GM08714 (cell line): ENCODE data around the gene ARHGAP24.
"Not testable (repeated sequence)": the region's sequence is repeated elsewhere in the genome, so short reads cannot be mapped to it uniquely, and the experiment has no call there.

Experiments used
- H3K4me3 ChIP-seq: fragments of 200-500 bp; sonication (Bioruptor generic); 2 replicates; pipeline ENCODE4 v1.5.1; 2014; ENCODE audit warnings: mild to moderate bottlenecking, low read length, inconsistent platforms
- ZNF274 ChIP-seq: IDR thresholded peaks from 2 replicates; pipeline ENCODE4 v1.6.1; 2012; ENCODE audit warnings: mild to moderate bottlenecking, low read depth, low read length

The ARHGAP24 gene

GRCh38 chr4:85886665-85887064 is 411.7 kb downstream of the ARHGAP24 start:
- H3K4me3 ChIP-seq, result no peak overlapping the region
- TF ChIP-seq ZNF274, result no peak

GRCh38 chr4:85889314-85889713 is 414.4 kb downstream of the ARHGAP24 start:
- TF ChIP-seq ZNF274, result no peak
- no peak overlapping the region for H3K4me3 ChIP-seq

DNA sequence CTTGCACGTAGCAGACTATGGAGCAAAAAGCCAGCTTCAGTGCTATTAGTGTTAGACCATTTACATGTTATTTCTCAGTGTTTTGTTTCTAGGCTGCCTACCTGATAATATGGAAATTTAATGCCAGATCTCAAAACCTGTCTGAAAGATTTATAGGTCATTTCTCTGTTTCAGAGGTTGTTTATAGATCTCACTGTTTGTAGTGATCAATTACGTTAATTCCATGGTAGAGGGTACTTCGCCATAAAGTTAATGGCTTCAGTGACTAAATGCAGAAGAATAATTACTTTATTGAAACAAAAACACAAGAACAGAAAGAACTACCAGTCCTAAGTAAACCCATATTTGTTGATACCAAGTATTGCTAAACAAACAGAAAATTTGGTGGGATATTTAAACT is 420.8 kb downstream of the ARHGAP24 start:
- no peak for TF ChIP-seq ZNF274
- H3K4me3 ChIP-seq, result no peak overlapping the region

DNA sequence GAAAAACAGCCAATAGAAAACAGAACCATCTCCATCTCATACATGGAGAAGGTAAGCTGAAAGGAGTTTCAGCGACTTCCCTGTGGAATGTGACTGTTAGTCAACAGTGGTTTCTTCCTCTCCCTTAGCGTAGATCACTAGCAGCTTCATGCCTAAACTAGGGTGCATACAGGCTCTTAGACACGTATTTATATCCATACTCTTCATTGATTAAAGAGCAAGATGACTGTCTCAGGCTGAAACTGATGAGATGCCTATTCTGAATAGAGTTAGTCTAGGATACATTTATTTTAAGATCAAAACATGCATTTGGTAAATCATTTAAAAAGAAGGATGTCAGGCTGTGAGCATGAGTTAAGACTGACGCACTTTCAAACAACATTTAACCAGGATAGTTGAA is 423.3 kb downstream of the ARHGAP24 start:
- TF ChIP-seq ZNF274, result no peak
- H3K4me3 ChIP-seq, result no peak overlapping the region

DNA sequence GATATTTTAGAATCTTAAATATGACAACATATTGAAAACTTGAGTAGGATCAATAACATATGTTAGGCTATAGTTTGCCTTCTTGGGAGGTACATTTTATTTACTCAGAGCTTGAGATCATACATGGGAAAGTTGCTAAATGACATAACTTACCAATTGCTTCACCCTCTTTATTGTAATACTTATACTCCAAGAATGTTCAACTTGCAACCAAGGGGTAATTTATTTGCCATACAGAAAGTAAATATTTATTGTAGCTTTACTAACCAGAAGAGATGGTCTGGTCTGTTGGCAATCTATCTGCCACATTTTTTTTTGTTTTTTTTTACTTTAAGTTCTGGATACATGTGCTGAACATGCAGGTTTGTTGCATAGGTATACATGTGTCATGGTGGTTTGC is 426.6 kb downstream of the ARHGAP24 start:
- TF ChIP-seq ZNF274, result no peak
- no peak overlapping the region for H3K4me3 ChIP-seq

- not testable (repeated sequence) for H3K4me3 ChIP-seq
Measured at GRCh38 chr4:85902647-85903046, 427.7 kb downstream of the ARHGAP24 start.

DNA sequence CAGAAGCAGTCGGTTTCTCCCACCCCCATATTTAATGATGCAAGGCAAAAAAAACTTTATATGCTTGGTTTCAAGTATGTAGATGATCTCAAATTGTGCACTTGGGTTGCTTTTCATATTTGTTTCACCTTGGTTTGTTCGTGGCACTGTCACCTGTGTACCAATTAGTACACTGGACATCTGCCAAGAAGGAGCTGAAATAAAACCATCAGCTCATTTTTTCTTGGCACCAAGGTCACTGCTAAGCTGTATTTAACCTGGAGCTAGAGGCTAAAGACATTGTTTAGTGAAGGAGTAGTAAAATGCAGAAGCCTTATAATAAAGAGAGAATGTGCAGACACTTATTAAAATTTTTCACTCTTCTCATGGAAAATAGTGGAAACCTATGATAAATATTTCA is 430.8 kb downstream of the ARHGAP24 start:
- no peak overlapping the region for H3K4me3 ChIP-seq
- no peak for TF ChIP-seq ZNF274

DNA sequence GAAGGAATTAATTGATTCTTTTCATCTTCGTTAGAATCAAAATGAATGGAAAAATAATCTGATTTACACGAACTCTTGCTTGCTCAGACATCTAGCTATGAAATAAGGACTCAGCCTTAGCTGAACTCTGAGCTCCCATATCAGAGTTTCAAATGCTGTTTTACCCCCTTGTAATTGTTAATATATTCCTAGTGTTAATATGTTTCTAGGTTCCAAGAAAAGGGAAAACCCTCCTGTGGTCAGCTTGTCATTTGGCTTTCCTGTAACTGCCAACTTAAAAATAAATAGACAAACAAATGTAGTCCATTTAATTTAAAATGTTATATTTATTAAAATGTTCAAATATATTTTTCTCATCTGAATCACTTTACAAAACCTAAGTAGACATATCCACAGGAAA is 432.1 kb downstream of the ARHGAP24 start:
- H3K4me3 ChIP-seq, result no peak overlapping the region
- TF ChIP-seq ZNF274, result no peak

DNA sequence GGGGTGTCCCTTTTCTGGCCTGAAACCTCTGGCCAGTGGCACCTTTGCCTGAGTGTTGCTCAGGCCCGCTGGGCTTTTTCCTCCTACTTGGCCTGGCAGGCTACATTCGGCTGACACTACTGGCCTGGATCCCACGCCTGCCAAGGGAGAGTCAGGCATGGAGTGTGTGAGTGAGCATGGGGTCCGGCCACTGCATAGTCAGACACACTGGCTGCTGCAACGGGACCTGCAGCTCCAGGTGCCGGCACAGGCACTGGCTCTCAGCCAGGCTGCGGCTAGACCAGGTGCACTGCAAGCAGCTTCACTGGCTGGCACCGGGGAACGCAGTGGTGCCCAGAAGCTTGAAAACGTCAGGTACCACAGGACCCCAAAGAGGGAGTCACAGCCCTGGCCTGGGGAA is 434.9 kb downstream of the ARHGAP24 start:
- H3K4me3 ChIP-seq, result no peak overlapping the region
- TF ChIP-seq ZNF274, result no peak

GRCh38 chr4:85910985-85911384 is 436.0 kb downstream of the ARHGAP24 start:
- no peak for TF ChIP-seq ZNF274
- H3K4me3 ChIP-seq, result no peak overlapping the region

DNA sequence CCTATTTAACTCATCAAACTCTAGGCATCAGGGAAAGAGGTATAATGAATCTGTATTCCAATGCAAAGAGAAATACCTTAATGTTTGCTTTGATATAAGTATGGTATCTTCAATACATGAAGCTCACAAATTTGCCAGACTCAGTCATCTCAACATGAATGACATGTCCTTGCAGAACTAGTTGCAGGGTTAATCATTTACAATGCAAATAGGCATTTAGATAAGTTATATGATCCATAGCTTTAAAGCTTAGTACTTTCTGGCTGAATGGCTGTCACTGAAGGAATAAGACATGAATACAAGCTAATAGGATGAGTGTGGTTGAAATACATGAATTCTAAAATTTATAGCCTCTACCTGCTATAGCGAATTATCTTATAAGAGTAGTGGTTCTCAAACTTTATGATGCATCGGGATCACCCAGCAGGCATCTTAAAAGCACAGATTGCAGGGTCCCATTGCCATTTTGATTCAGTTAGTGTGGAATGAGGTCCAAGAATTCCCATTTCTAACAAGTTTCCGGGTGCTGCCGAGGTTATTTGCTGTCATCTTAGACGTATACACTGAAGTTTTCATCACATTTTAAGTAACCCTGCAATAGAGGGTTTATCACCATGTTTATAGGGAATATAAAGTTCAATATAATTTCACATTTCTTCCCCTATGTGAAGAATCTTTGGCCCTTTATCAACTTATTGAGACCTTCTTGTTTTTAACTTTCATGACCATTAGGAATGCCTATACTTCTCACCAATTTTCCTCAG is 439.2 kb downstream of the ARHGAP24 start:
- no peak overlapping the region for H3K4me3 ChIP-seq
- TF ChIP-seq ZNF274, result no peak

DNA sequence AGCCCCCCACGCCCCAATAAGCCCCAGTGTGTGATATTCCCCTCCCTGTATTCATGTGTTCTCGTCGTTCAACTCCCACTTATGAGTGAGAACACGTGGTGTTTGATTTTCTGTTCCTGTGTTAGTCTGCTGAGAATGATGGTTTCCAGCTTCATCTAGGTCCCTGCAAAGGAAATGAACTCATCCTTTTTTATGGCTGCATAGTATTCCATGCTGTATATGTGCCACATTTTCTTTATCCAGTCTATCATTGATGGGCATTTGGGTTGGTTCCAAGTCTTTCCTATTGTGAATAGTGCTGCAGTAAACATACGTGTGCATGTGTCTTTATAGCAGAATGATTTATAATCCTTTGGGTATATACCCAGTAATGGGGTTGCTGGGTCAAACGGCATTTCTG is 440.6 kb downstream of the ARHGAP24 start:
- H3K4me3 ChIP-seq, result not testable (repeated sequence)

DNA sequence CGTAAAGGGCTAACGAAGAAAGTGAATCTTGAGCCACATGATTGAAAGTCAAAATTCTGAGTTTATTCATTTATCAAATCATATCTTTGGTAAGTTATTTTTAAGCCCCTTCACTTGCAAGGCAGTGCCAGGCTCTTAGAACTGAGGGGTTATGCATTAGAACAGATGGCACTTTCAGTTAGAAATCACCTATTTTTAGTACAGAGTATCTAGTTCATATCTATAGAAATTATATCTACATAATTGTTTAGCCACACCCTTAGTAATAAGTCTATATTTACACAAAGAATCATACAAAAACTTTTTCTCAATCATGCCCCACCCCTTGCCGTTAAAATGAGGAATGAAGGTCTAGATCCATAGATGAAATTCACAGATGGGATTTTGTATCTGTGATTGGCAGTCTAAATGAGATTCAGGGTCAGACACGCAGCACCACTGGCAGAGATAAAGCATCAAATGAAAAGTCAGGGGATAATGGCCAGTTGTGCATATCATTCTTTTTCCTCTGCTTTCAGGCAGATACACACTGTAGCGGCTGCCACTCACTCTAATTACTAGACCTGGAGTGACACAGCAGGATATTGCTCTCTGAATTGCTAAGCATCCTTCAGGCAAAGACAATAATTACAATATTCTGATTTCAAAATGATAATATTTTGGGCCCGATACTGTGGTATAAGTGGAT is 444.4 kb downstream of the ARHGAP24 start:
- H3K4me3 ChIP-seq, result no peak overlapping the region
- no peak for TF ChIP-seq ZNF274

- no peak overlapping the region for H3K4me3 ChIP-seq
- no peak for TF ChIP-seq ZNF274
Measured at GRCh38 chr4:85925071-85925470, 450.1 kb downstream of the ARHGAP24 start.

- no peak for TF ChIP-seq ZNF274
- H3K4me3 ChIP-seq, result no peak overlapping the region
Measured at GRCh38 chr4:85928775-85929591, 454.0 kb downstream of the ARHGAP24 start.
